ENCODE measurements around the gene RGL2.

- TF ChIP-seq MYNN (CRISPR knock-in tag; IDR thresholded peaks at IDR 0.05; ENCODE audit: low read depth) (no peak), NFIC (IDR thresholded peaks at IDR 0.05; ENCODE audit: low read length) (no peak)
Measured at GRCh38 chr6:33279971-33280511, 18.7 kb downstream of the RGL2 start.

Data from HepG2 (cell line).